ENCODE measurements around the gene CHRM2.

Gene CHRM2

GRCh38 chr7:136897676-136898075 is 29.2 kb downstream of the CHRM2 start:
- DNase-seq = no peak

DNA sequence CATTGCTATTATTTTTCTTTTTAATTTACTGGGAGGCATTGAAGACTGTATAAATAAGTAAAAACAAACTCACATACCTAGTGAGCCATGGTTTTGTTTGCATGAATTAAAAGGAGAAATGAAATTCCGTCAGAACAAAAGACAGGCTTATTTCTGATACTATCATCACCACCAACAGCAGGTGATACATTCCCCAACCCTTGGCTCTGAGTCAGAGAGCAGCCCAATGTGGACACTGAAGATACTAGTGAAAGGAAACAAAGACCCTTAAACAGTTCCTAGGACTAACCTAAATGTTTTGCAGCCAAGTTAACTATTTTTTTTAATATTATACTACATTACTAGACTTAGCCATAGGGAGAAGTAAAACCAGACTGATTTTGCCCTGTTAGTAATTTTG is 31.6 kb downstream of the CHRM2 start:
- no peak for DNase-seq

DNA sequence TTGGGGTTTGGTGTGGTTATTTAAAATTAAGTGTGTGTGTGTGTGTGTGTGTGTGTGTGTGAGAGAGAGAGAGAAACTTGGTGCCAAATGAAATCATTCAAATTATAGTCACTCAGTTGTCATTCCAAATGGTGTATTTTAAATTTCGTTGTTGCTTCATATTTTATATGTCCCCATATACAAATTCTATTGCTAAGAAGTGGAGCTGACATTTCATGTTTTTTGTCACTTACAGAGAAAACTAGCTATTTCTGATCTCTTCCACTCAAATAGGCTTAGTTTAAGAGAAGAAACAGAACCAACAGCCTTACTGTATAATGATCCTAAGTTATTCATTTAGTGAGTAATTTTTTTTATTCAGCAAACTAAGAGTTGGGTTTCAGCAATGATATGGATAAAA is 42.3 kb downstream of the CHRM2 start:
- DNase-seq = no peak

GRCh38 chr7:136911344-136911743 is 42.9 kb downstream of the CHRM2 start:
- no peak for DNase-seq

GRCh38 chr7:136912339-136912738 is 43.9 kb downstream of the CHRM2 start:
- DNase-seq = no peak

DNA sequence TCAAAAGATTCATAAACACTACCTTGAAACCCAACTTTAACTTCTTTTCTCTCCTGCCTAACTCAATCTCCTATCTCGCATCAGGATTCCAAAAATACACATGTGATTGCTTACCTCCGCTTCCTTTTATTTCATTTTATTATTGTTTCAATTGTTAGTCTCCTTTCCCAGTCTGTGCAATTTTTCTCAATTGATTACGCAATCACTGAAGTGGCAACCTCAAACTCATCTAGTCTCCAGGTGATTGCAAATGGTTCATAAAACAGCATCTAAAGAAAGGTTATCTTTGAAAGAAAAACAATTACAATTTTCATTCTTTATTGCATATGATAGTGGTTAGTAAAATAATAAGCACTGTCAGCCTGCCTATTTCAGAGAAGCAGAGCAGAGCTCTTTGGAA is 45.6 kb downstream of the CHRM2 start:
- DNase-seq = no peak

DNA sequence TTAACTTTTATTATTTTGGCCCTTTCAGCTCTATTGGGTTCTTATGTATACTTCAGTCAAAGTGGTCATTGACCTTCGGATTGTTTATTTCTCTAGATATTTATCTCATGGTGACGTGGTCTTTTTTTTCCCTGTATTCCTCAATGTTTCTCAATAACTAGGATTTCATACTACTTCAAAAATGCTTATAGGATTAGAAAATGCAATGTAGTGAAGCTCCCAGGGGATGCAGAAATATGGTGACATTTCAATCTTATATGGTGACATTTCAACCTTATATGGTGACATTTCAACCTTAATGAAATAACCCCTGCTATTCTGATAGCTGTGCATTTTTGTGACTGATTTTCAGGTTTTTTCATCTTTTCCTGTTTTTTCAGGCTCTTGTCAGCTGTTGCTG is 51.4 kb downstream of the CHRM2 start:
- no peak for DNase-seq

GRCh38 chr7:136923111-136923667 is 54.7 kb downstream of the CHRM2 start:
- DNase-seq = no peak

DNA sequence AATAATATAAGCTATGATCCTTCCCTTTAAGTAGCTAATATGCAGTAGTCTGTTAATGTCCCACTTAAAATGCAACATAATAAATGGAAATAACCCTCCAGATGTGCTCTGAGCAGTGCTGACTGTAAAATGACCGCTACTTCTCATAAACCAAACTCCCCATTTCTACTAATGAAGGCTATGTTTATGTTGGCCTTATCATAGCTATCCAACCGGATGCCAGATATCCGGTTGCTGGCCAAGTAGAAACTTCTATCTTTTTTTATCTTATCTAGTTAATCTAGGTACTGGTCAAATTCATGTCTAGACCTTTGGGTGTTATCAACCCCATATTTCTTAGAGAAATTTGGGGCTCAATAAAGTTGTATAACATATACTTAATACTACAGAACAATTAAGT is 56.6 kb downstream of the CHRM2 start:
- DNase-seq = no peak

GRCh38 chr7:136925556-136925955 is 57.1 kb downstream of the CHRM2 start:
- no peak for DNase-seq

GRCh38 chr7:136931169-136931867 is 62.9 kb downstream of the CHRM2 start:
- DNase-seq = no peak

DNA sequence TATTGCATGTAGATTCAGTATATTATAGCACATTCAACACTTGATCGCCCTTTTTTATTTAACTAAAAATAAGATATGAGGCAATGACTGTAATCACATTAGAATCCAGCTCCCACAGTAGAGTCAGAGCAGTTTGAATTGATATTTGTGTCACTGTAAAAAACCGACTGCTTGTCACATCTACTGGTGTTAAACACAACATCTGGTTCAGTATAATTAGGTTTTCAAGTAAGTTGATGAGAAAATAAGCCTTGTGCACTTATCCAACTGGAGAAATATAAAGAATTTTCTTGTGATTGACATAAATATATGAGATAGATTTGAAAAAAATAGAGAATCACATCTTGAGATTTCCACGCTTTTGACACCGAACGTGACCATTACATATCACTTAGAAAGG is 69.0 kb downstream of the CHRM2 start:
- DNase-seq = no peak

- no peak for DNase-seq
Measured at GRCh38 chr7:136938476-136938875, 70.0 kb downstream of the CHRM2 start.

DNA sequence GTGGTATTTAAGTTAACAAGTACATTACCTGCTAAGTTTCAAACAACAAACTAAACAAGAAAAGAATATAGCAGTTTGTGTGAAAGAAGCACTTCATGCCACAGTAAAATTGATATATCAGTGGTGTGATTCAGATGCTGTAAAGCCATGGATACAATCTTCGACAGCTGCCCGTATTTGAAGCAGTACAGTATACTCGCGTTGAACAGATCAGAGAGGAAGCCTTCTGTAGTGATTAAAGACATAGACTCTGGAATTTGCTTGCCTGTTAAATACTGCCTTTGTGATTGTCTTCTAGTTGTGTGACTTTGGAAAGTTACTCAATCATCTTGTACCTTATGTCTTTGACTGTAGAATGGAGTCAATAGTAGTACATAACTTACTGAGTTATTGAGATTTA is 71.7 kb downstream of the CHRM2 start:
- no peak for DNase-seq

DNA sequence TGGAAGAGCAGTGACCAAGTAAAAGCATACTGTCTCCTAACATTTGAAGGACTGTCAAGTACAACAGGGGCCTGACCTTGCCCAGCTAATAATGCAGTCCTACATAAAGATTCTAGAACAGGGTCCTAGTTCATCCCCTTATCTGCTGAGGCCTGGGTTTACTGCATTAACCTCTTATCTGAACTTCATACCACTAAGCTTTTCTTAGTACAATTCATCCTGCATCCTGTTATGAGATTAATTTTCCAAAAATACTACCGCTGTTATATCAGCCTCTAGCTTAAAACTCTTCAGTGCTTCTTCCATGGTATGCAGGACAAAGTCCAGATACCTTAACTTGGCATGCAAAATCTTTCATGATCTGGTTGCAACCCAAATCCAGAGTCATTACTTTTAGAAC is 72.5 kb downstream of the CHRM2 start:
- DNase-seq = no peak

DNA sequence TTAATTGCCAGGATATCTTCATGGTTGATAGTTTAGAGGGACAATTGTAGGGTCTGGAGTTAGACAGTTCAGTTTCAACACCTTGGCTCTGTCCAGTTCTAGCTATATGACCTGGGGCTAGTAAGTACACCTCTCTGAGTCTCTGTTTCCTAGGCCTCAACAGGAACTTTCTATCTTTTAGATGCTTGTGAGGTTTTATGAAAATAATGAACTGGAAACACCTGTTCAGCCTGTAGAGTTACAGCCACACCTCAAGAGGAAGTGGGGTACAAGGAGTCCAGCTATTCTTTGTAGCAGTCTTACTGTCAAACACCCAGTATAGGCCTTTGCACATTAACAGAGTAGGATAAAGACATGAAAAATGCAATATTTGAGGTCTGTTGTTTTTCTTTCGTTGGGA is 73.4 kb downstream of the CHRM2 start:
- no peak for DNase-seq

DNA sequence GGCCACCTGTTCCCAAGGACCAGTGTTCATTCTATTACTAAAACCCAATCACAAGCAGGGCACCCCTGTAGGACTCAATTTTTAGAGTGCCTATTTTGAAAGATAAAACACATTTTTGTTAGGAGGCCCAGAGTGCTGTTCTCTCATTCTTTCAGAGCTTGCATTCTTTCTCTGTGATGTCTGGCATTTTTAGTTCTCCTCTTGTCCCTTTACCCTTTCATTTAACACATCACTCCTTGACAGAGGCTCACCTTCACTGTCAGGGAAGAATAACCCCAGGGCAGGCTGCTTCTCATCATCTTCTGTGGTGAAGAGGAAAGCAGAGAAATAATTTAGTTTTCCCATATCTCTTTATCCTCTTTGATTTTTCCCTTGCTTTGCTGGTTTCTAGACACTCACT is 73.9 kb downstream of the CHRM2 start:
- DNase-seq = no peak

- DNase-seq = no peak
Measured at GRCh38 chr7:136942994-136943393, 74.5 kb downstream of the CHRM2 start.

DNA sequence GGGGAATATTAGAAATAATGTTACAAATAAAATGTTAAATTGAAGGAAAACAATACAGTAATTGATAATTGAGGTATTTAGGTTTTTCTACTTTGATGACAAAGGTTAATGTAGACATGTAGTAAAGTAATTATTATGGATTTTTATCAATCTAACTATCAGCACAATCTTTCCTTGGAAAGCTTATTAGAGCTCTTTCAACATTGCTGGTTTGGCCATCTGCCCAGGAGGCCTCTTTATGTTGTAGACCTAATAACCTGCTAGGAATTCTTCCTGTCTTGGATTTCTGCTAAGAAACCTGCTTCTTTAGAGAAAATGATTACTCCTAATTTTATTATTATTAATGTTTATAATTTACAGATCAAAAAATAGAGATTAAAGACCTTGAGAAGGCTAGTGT is 78.9 kb downstream of the CHRM2 start:
- no peak for DNase-seq

- no peak for DNase-seq
Measured at GRCh38 chr7:136950331-136950730, 81.9 kb downstream of the CHRM2 start.

- DNase-seq = no peak
Measured at GRCh38 chr7:136953386-136953785, 84.9 kb downstream of the CHRM2 start.

DNA sequence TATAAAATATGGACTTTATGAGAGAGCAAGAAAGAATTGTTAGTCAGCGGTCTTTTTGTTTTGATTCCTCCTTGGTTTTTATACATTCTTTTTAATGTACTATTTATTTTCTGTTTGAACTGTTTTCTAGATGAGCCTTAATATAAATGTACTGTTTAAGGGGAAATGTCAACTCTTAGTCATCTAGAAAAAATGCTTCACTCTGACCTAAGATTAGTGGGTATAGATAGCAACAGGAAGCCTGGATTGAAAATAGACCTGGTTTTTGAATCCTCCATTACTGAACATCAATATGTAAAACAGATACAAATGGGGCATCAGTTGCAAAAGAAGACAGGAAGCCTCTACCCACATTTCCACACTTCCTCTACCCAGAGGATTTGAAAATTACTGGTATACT is 87.8 kb downstream of the CHRM2 start:
- DNase-seq = no peak

- DNase-seq = no peak
Measured at GRCh38 chr7:136956671-136957070, 88.2 kb downstream of the CHRM2 start.

GRCh38 chr7:136957391-136957790 is 88.9 kb downstream of the CHRM2 start:
- DNase-seq = no peak

GRCh38 chr7:136958016-136958415 is 89.6 kb downstream of the CHRM2 start:
- DNase-seq = no peak

Data from cortex of kidney (tissue), 1 donor.